Regular cardiac myocyte (primary cell): ENCODE data around the gene FOXE1. TPM values are rescaled to one million over a fixed set of nuclear protein-coding genes. Genes with fewer than 3 reads are reported as not detected.

Experiments
- total RNA-seq: library from RNA; depleted of rRNA; stranded (reverse); fragments of >200 nt; gene quantifications from 2 replicates; pipeline ENCODE4 v1.2.3, GENCODE V29; 2014

FOXE1 gene
- under 0.01 TPM in 2 replicates for total RNA-seq

DNA sequence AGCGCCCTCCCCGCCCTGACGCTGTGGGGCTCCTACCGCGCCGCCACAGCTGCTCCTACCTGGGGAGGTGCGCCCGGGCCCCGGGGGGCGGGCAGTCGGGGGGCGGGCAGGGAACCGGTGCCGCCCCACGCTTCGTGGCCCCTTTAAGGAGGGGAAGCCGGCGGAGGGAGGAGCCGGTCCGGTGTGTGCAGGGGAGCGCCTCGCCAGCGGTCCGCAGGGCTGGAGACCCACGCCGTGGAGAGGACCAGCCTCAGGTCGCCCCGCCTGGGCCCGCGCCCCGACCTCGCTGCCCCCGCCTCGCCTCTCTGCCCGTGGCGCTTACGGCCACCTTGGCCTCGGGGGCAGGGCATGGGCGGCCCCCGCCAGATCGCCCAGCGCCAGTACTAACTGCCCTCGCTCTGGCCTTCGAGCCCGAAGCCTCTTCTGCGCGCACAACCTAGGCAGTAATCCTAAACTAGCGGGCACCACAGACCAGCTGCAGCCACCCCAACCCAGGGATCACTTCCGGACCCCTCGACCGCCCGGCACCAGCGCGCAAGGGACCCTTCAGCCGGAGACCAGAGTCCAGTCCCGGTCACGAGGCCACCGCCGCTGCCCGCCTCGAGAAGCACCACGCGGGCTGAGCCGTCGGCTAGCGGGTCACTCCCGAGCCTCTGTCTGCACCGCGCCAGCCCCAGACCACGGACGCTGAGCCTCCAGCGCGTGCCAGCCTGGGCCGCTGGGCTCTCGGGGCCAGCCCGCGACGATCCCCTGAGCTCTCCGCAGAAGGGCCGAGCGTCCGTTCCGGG, at the start of gene FOXE1:
FOXE1 (plus strand) TSS at position 171 of the 788 bp plus-strand sequence. CDS start 689 bp downstream, outside the sequence.

Other genes with a start within 250 kb of the FOXE1 start
- 15.5 and 18.6 TPM in 2 replicates for gene TSTD2, start 219.9 kb upstream of the FOXE1 start, total RNA-seq
- 39.5 and 83.2 TPM in 2 replicates for gene NCBP1, start 219.4 kb upstream of the FOXE1 start, total RNA-seq
- gene XPA, start 155.9 kb upstream of the FOXE1 start, total RNA-seq = 4.2 and 4.8 TPM in 2 replicates
- 10.7 and 17.3 TPM in 2 replicates for gene TRMO, start 69.3 kb downstream of the FOXE1 start, total RNA-seq
- gene HEMGN, start 84.9 kb downstream of the FOXE1 start, total RNA-seq = not detected in 2 replicates
- 4.2 and 14.4 TPM in 2 replicates for gene ANP32B, start 130.1 kb downstream of the FOXE1 start, total RNA-seq
- gene NANS, start 203.5 kb downstream of the FOXE1 start, total RNA-seq = 64.0 and 164 TPM in 2 replicates